Right lobe of liver (tissue), 4 donors: ENCODE data around the gene CCNK.

ENCODE experiments used
- POLR2A ChIP-seq: fragments of 450-650 bp; IDR thresholded peaks from one replicate; pipeline ENCODE4 v1.6.1; 2017; ENCODE audit warnings: antibody characterized with exemption, mild to moderate bottlenecking
- TF ChIP-seq, protein P1 (sequence below), 4 donors: fragments of 200-600 bp in 3 of 4; fragments of 450-650 bp in 1 of 4; IDR thresholded peaks; one replicate each; pipeline versions ENCODE4 v1.5.1 to v1.8.0; 2016 to 2022; ENCODE audit warnings: antibody characterized with exemption in 4 of 4, mild to moderate bottlenecking in 2 of 4
- donor health status: DM: no; HTN: no; CAD: no.
- donor health status: DM: no; HTN: no; CAD: no.
- donor health status: DM: no; HTN: yes; CAD: no.

GRCh38 chr14:99435327-99435726 is 45.9 kb upstream of the CCNK start:
- TF ChIP-seq, protein P1, sequence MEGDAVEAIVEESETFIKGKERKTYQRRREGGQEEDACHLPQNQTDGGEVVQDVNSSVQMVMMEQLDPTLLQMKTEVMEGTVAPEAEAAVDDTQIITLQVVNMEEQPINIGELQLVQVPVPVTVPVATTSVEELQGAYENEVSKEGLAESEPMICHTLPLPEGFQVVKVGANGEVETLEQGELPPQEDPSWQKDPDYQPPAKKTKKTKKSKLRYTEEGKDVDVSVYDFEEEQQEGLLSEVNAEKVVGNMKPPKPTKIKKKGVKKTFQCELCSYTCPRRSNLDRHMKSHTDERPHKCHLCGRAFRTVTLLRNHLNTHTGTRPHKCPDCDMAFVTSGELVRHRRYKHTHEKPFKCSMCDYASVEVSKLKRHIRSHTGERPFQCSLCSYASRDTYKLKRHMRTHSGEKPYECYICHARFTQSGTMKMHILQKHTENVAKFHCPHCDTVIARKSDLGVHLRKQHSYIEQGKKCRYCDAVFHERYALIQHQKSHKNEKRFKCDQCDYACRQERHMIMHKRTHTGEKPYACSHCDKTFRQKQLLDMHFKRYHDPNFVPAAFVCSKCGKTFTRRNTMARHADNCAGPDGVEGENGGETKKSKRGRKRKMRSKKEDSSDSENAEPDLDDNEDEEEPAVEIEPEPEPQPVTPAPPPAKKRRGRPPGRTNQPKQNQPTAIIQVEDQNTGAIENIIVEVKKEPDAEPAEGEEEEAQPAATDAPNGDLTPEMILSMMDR (IDR thresholded peaks at IDR 0.05): no peak
- TF ChIP-seq POLR2A: no peak
